ENCODE data around the gene DAND5.

The DAND5 gene

DNA sequence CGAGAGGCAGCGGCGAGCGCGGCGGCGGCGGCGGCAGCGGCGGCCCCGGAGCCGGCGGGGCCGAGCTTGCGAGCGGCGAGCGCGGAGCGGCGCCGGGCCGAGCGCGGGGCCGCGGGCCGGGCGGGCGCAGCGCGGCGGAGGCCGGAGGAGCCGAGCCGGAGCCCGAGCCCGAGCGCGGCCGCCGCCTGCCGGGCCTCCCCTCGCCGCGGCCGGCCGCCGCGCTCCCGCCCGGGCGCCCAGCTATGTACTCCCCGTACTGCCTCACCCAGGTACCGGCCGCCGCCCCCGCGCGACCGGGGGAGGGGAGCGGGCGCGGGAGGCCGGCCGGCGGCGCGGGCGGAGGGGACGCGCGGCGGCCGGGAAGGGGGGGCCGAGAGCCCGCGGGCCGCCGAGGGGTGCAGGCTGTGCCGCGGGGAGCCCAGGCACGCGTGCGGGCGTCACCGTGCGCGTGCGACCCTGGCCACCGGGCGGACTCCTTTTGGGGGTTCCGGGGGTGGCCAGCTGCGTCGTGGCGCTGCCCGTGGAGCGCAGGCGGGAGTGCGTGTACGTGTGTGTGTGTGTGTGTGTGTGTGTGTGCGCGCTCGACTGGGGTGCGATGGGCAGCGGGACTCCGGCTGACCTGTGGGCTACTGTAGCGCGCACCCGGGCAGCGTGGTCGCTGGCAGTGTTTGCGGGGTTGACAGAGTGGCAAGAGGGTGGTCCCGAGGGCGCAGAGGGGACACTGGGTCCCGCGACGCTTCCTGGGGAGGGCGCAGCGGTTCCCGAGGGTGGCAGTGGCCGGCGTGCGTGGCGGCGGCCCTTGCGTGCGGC, 26.4 kb downstream of the DAND5 start:
- DNase-seq: no peak

DNA sequence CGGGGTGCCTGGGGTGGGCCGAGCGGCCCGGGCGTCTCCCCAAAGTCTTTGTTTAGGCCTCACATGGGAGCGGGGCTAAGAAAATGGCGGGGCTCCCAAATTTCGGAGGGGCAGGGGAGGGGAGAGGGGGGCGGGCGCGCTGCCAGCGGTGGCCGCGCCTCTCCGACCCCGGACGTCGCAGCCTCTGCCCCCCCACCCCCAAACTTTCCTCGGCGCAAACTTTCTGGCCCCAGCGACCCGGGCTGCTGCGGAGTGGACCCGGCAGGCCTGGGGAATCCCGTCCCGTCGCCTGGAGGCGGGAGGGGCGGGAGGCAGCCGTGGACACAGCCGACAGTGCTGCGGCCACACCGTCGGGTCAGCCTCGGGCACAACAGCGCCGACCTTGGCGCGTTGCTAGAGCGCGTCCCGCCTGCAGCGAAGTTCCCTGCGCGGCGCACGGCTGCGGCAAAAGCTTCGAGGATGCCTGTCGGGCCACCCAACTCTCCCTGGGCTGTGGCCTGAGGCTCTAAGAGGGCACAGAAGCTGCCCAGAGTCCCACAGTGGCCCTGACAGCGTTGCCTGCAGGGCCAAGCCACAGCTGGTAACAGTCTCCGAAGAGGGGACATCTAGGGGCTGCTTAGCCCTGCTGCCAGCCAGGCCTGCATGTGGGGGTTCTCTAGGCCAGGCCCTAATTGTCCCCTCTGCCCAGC, 27.2 kb downstream of the DAND5 start:
- DNase-seq: no peak

- no peak for DNase-seq
Measured at GRCh38 chr19:12997179-12997966, 28.0 kb downstream of the DAND5 start.

- no peak for DNase-seq
Measured at GRCh38 chr19:12997967-12998940, 28.9 kb downstream of the DAND5 start.

DNA sequence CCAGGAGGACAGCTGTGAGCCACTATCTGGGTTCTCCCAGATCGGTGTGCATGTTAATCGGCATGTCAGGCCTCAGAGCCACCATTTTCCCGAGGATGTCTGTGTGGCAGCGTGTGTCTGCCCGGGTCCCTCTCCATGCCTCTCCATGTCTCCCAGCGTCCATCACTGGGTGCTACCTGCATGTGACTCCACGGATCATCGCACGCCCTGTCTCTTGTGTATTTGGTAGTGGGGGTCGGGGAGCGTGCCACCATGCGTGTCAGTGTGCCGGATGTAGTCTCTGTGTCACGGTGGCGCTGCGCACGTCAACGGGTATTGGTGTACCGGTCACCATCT, 31.8 kb downstream of the DAND5 start:
- DNase-seq: no peak

DNA sequence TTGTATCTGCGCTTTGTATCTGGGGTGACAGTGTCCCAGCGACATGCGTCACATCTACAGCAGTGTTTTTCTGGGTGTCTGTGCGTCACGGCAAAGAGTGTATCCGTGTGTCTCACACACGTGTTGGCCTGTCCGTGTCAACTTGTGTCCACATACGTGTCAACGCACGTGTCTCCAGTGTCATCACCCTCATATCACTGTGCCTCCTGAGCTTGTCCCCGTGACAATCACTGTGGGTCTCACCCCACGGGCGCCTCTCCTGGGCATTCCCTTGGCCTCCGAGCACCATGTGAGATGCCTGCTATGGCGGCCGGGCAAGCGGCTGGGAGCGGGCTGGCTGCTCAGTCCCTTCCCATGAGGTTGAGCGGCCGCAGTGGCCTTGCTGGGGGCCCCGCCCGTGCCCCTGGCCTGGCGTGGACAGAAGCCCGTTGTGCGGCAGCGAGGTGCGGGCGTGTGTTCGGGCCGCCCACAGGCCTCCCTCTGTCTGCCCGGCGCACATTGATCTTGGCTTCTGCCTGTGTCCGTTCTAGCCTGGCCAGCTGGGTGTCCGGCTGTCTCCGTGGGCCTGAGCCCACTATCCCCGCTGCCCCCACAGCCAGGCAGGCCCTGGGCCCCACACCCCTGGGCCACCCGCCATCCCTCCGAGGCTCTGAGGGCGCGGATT, 32.3 kb downstream of the DAND5 start:
- DNase-seq: no peak

DNA sequence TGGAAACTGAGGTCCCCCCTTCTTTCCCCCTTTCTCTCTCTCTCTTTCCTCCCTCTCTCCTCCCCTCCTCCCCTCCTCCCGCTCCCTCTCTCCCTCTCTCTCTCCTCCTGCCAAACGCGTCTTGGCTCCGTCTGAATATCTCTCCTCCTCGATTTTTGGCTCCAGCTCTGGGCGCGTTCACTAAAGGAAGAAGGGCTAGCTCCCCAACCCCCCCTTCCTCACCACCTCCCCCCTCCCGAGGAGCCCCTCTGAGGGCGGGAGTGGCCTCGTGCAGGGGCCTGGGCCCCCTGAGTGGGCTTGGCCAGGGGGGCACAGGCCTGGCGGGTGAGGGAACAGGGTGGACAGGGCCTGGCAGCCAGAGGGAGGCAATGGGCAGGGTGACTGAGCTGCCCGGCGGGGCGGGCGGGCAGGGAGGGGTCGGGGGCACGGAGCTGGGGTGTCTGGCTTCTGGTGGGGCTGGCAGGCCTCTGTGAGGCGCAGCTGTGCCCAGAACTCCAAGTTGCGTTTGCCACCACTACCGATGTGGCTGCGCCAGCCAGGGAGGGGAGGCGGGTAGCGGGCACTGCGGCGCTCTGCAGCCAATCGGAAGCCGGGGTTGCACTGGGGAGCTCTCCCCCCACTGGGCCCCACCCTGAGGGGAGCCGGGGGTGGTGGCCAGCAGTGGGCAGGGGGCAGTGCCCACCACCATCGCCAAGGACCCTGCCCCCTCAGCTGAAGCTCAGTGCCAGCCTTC, 33.0 kb downstream of the DAND5 start:
- DNase-seq: no peak

DNA sequence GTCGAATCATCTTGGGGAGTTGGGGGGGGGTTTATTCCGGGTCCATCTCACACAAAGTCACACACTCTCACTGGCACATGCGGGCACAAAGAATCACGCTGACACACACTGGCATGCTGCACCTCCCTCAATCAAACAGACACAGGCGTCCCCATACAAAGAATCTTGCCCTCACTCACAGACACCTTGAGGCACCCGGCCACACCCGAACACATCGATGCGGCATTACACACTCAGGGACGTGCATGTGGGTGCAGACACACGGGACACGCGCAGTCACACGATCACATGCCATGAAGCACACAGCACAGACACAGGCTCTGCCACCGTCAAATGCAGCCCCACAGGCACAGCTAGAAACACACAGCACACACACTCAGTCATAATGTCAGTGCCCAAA, 33.7 kb downstream of the DAND5 start:
- DNase-seq: no peak

DNA sequence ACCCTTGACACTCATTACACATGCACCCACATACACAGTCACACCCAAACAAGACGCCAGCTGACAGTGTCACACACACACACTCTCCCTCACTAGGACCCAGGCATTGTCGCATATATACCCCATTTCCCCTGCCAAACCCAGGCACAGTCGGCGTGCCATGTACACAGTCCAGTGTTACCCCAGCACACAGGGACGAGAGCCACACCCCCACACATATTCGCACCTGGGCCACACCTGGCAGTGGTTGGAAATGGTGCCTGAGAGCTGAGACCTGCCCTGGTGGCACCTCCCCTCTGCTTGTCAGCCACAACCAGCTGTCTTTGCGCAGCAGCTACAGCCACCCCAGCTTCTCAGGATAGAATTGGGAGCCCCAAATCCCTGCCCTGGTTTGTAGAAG, 34.9 kb downstream of the DAND5 start:
- no peak for DNase-seq

- no peak for DNase-seq
Measured at GRCh38 chr19:13005253-13005652, 35.9 kb downstream of the DAND5 start.

- no peak for DNase-seq
Measured at GRCh38 chr19:13005861-13006370, 36.5 kb downstream of the DAND5 start.

- DNase-seq: no peak
Measured at GRCh38 chr19:13006431-13007281, 37.3 kb downstream of the DAND5 start.

DNA sequence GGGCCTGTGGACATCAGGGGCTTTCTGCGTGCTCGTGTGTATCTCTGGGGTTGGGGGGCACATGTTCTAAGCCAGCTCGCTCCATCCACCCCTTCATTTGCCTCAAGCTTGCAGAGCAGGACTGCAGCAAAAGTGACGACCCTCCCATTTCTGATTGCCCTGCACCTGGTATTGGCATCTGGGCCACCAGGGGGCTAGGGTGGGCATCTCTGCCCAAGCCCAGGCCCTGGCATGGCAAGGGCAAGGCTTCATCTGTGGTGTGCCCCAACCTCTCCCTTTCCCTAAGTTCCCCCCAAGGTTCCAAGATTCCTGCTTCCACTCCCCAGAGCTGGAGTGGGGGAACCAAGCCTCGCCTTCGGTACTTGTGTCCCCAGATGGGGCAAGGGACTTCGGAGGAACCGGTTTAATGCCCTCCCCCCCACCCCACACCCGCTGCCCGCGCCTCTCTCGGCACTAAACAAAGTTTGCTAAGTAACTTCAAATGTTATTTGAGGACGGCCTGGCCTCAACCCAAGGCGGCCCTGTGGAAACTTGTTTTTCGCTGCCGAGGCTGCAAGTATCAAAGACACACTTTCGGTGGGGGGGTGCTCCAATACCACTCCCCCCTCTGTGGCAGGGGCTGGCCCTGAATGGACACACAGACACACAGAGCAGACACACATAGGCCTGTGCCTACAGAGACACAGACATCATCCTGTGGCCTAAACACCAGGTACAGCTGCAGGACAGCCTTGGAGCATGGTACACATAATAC, 38.1 kb downstream of the DAND5 start:
- DNase-seq: no peak

GRCh38 chr19:13008926-13009787, 39.8 kb downstream of the DAND5 start:
- no peak for DNase-seq

DNA sequence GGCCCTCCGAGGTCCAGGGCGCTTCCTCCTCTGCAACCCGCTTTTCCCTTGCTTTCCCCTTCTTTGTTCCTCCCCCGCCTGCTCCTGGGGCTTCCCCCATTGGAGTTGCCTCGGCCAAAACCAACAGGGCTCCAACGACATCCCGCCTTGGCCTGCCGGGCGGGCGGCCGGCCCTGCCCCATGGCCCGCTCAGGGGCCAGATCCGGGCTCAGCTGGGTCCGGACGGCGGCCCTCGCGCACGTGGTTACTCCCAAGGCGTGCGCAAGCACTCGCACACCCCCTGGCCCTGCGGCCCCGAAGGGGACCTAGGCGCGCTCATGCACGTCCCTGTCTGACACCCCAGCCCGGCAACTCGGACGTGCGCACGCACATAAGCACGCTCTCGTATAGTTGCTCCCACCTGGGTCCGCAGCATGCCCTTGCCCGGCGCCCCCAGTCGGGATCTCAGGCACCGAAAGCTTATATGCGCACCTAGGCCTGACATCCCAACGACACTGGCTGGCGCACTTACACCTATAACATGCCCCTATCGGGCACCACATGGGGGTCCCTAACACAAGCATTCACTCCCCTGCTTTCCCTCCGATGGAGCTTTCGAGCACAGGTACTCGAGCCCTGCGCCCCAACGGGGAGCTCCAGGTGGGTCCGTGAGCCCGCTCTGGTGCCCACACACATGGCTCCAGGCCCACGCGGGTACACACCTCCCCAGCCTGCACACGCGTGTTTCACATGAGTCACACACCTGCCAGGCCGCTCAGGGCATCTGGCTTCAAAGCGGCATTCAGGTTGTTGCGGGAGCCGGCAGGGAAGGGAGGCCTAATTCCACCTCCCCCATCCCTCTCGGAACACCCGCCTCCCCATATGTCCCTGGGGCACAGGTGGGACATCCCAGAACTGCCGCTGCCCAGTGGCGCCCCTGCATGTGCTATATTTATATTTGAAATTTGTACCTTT, 40.9 kb downstream of the DAND5 start:
- no peak for DNase-seq

GRCh38 chr19:13010992-13011652, 41.7 kb downstream of the DAND5 start:
- DNase-seq: no peak

Data from KG1 (cell line).